Measurements from ENCODE around the gene CD93.

The CD93 gene

GRCh38 chr20:23107466-23107865 lies 21.3 kb upstream of the CD93 start:
- no peak for TF ChIP-seq CTCF (IDR thresholded peaks at IDR 0.05; ENCODE audit: low read length, missing control alignments)
- H3K4me3 ChIP-seq (replicated peaks; ENCODE audit: low read depth, low read length), result no peak overlapping the region
- DNase-seq (ENCODE audit: low read depth), result no peak

- peak; percentile 75 for DNase-seq (ENCODE audit: low read depth)
- no peak overlapping the region for H3K4me3 ChIP-seq (replicated peaks; ENCODE audit: low read depth, low read length)
Observed at GRCh38 chr20:23106271-23106851, 20.2 kb upstream of the CD93 start.

GRCh38 chr20:23105193-23105592 lies 19.1 kb upstream of the CD93 start:
- H3K4me3 ChIP-seq (replicated peaks; ENCODE audit: low read depth, low read length), result no peak overlapping the region
- DNase-seq (ENCODE audit: low read depth), result no peak
- TF ChIP-seq CTCF (IDR thresholded peaks at IDR 0.05; ENCODE audit: low read length, missing control alignments), result no peak

More at GRCh38 chr20:23106271-23106851, 20.2 kb upstream of the CD93 start:
- TF ChIP-seq CTCF (IDR thresholded peaks at IDR 0.05; ENCODE audit: low read length, missing control alignments), result peak; percentile 27

- no peak overlapping the region for H3K4me3 ChIP-seq (replicated peaks; ENCODE audit: low read depth, low read length)
- no peak for TF ChIP-seq CTCF (IDR thresholded peaks at IDR 0.05; ENCODE audit: low read length, missing control alignments)
- peak; percentile 88 for DNase-seq (ENCODE audit: low read depth)
Observed at GRCh38 chr20:23103284-23104018, 17.3 kb upstream of the CD93 start.

- no peak for DNase-seq (ENCODE audit: low read depth)
- no peak overlapping the region for H3K4me3 ChIP-seq (replicated peaks; ENCODE audit: low read depth, low read length)
- no peak for TF ChIP-seq CTCF (IDR thresholded peaks at IDR 0.05; ENCODE audit: low read length, missing control alignments)
Observed at GRCh38 chr20:23101696-23102406, 15.7 kb upstream of the CD93 start.

GRCh38 chr20:23100720-23101107 lies 14.6 kb upstream of the CD93 start:
- no peak overlapping the region for H3K4me3 ChIP-seq (replicated peaks; ENCODE audit: low read depth, low read length)
- no peak for DNase-seq (ENCODE audit: low read depth)
- TF ChIP-seq CTCF (IDR thresholded peaks at IDR 0.05; ENCODE audit: low read length, missing control alignments), result no peak

All from fibroblast of pulmonary artery (primary cell).